ENCODE measurements around the gene UNC5C.

DNA sequence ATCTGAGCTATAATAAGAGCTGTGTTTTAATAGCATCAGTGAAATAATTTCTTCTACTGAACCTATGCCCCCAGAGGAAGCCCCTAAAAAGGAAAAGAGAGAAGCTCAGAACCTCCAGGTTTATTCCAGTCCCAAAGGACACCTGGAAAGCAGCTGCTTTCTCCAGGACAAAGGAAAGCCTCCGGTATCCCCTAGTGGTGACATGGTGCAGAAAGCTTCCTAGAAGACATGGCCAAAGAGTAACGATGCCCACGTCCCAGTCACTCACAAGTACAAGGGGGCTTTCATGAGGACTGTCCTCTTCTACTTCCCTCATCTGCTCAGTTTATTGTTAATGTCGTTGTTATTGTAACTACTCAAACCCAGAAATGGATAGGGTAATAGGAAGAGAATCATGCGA lies 343.9 kb downstream of the UNC5C start:
- TF ChIP-seq, protein P1, sequence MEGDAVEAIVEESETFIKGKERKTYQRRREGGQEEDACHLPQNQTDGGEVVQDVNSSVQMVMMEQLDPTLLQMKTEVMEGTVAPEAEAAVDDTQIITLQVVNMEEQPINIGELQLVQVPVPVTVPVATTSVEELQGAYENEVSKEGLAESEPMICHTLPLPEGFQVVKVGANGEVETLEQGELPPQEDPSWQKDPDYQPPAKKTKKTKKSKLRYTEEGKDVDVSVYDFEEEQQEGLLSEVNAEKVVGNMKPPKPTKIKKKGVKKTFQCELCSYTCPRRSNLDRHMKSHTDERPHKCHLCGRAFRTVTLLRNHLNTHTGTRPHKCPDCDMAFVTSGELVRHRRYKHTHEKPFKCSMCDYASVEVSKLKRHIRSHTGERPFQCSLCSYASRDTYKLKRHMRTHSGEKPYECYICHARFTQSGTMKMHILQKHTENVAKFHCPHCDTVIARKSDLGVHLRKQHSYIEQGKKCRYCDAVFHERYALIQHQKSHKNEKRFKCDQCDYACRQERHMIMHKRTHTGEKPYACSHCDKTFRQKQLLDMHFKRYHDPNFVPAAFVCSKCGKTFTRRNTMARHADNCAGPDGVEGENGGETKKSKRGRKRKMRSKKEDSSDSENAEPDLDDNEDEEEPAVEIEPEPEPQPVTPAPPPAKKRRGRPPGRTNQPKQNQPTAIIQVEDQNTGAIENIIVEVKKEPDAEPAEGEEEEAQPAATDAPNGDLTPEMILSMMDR (IDR thresholded peaks at IDR 0.05 in 8 of 11, conservative IDR thresholded peaks at IDR 0.05 in 3 of 11) = no peak
- TF ChIP-seq POLR2A (IDR thresholded peaks at IDR 0.05) (no peak), POLR2AphosphoS5 (IDR thresholded peaks at IDR 0.05) (no peak)

Measured in spleen (tissue), 7 donors.